Measurements from ENCODE around the gene ZNF511.

ZNF511 gene

DNA sequence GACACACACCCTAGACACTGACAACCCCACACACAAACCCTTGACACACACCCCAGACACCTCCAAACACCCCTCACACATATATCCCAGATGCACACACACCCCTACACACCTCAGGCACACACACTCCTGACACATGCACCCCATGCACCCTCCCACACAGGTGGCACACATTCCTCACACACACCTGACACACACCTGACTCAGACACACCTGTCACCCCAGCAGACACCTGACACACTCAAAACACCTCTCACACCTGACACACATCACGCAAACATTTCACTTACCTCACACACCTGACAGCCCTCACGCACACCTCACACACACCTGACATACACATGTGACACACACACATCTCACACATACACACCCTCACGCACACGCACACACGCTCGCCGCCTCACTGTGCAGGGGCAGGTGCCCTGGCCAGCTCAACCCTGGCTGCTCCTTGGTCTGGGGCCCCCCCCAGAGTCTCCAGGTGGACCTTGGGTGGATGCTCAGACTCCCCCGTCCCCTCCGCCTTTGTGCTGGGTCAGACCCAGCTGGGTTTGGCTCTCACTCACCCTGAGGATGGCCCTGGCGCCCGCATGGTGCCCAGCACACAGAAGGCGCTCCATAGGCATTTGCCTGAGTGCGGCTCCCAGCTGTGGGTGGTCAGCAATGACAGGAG is 31.1 kb downstream of the ZNF511 start:
- no peak overlapping the region for H3K9ac ChIP-seq
- H3K4me2 ChIP-seq: no peak overlapping the region
- no peak for TF ChIP-seq Cebpa-rat (IDR thresholded peaks at IDR 0.05)
- H3K9me3 ChIP-seq: peaks cover 44% of the 10 kb centered on the region
- H4K20me1 ChIP-seq: no peaks in the 10 kb centered on the region
- no peak overlapping the region for H3K27ac ChIP-seq
- peaks cover 30% of the 10 kb centered on the region for H3K4me1 ChIP-seq
- H3K36me3 ChIP-seq: no peaks in the 10 kb centered on the region
- peaks cover 36% of the 10 kb centered on the region for H3K27me3 ChIP-seq
- H3K4me3 ChIP-seq: no peak overlapping the region

GRCh38 chr10:133341983-133342382 is 33.3 kb downstream of the ZNF511 start:
- no peak overlapping the region for H3K4me2 ChIP-seq
- peaks cover 15% of the 10 kb centered on the region for H3K27me3 ChIP-seq
- H3K9ac ChIP-seq: no peak overlapping the region
- no peaks in the 10 kb centered on the region for H3K36me3 ChIP-seq
- no peak for TF ChIP-seq Cebpa-rat (IDR thresholded peaks at IDR 0.05)
- no peak overlapping the region for H3K4me3 ChIP-seq
- H3K9me3 ChIP-seq: peaks cover 33% of the 10 kb centered on the region
- H3K4me1 ChIP-seq: peaks cover 21% of the 10 kb centered on the region
- no peaks in the 10 kb centered on the region for H4K20me1 ChIP-seq
- no peak overlapping the region for H3K27ac ChIP-seq

GRCh38 chr10:133342942-133343341 is 34.2 kb downstream of the ZNF511 start:
- Histone ChIP-seq H3K4me2 (no peak overlapping the region), H3K9ac (no peak overlapping the region), H3K27ac (no peak overlapping the region), H3K9me3 (peaks cover 24% of the 10 kb centered on the region), H3K4me3 (no peak overlapping the region), H3K27me3 (peaks cover 5% of the 10 kb centered on the region), H3K36me3 (no peaks in the 10 kb centered on the region), H3K4me1 (peaks cover 17% of the 10 kb centered on the region), H4K20me1 (no peaks in the 10 kb centered on the region)
- no peak for TF ChIP-seq Cebpa-rat (IDR thresholded peaks at IDR 0.05)

- H3K4me1 ChIP-seq: peaks cover 17% of the 10 kb centered on the region
- H3K9ac ChIP-seq: no peak overlapping the region
- no peaks in the 10 kb centered on the region for H4K20me1 ChIP-seq
- no peaks in the 10 kb centered on the region for H3K27me3 ChIP-seq
- peaks cover 18% of the 10 kb centered on the region for H3K9me3 ChIP-seq
- TF ChIP-seq Cebpa-rat (IDR thresholded peaks at IDR 0.05): no peak
- no peak overlapping the region for H3K27ac ChIP-seq
- no peak overlapping the region for H3K4me3 ChIP-seq
- no peaks in the 10 kb centered on the region for H3K36me3 ChIP-seq
- no peak overlapping the region for H3K4me2 ChIP-seq
Observed at GRCh38 chr10:133343558-133343957, 34.8 kb downstream of the ZNF511 start.

- Histone ChIP-seq H3K27ac (no peak overlapping the region), H3K4me1 (peaks cover 17% of the 10 kb centered on the region), H3K36me3 (no peaks in the 10 kb centered on the region), H3K9ac (no peak overlapping the region), H3K27me3 (no peaks in the 10 kb centered on the region), H3K4me3 (no peak overlapping the region), H4K20me1 (no peaks in the 10 kb centered on the region), H3K4me2 (no peak overlapping the region), H3K9me3 (peaks cover 11% of the 10 kb centered on the region)
- no peak for TF ChIP-seq Cebpa-rat (IDR thresholded peaks at IDR 0.05)
Observed at GRCh38 chr10:133344236-133344635, 35.5 kb downstream of the ZNF511 start.

- Histone ChIP-seq H4K20me1 (no peaks in the 10 kb centered on the region), H3K27ac (no peak overlapping the region), H3K4me1 (peaks cover 22% of the 10 kb centered on the region), H3K27me3 (no peaks in the 10 kb centered on the region), H3K4me2 (no peak overlapping the region), H3K9ac (no peak overlapping the region), H3K36me3 (no peaks in the 10 kb centered on the region), H3K4me3 (no peak overlapping the region), H3K9me3 (peaks cover 10% of the 10 kb centered on the region)
- TF ChIP-seq Cebpa-rat (IDR thresholded peaks at IDR 0.05): no peak
Observed at GRCh38 chr10:133346413-133346812, 37.7 kb downstream of the ZNF511 start.

- Histone ChIP-seq H3K9ac (no peak overlapping the region), H3K9me3 (peaks cover 10% of the 10 kb centered on the region), H3K36me3 (no peaks in the 10 kb centered on the region), H3K4me3 (no peak overlapping the region), H3K4me1 (peaks cover 30% of the 10 kb centered on the region), H3K27ac (no peak overlapping the region), H3K4me2 (no peak overlapping the region), H3K27me3 (no peaks in the 10 kb centered on the region), H4K20me1 (peaks cover 4% of the 10 kb centered on the region; the same call in 1 of the 2 replicates)
- no peak for TF ChIP-seq Cebpa-rat (IDR thresholded peaks at IDR 0.05)
Observed at GRCh38 chr10:133347710-133348517, 39.2 kb downstream of the ZNF511 start.

GRCh38 chr10:133349160-133349568 is 40.5 kb downstream of the ZNF511 start:
- Histone ChIP-seq H3K9me3 (peaks cover 10% of the 10 kb centered on the region), H3K27me3 (no peaks in the 10 kb centered on the region), H3K4me1 (peaks cover 33% of the 10 kb centered on the region), H3K36me3 (peaks cover 3% of the 10 kb centered on the region; the same call in 1 of the 2 replicates), H3K27ac (no peak overlapping the region), H3K9ac (no peak overlapping the region), H3K4me2 (no peak overlapping the region), H3K4me3 (no peak overlapping the region), H4K20me1 (peaks cover 15% of the 10 kb centered on the region)
- TF ChIP-seq Cebpa-rat (IDR thresholded peaks at IDR 0.05): no peak

- Histone ChIP-seq H3K4me1 (peaks cover 33% of the 10 kb centered on the region), H3K27me3 (no peaks in the 10 kb centered on the region), H4K20me1 (peaks cover 19% of the 10 kb centered on the region), H3K9me3 (peaks cover 10% of the 10 kb centered on the region), H3K4me3 (no peak overlapping the region), H3K4me2 (no peak overlapping the region), H3K36me3 (peaks cover 7% of the 10 kb centered on the region), H3K27ac (no peak overlapping the region), H3K9ac (no peak overlapping the region)
- no peak for TF ChIP-seq Cebpa-rat (IDR thresholded peaks at IDR 0.05)
Observed at GRCh38 chr10:133349577-133350011, 40.9 kb downstream of the ZNF511 start.

DNA sequence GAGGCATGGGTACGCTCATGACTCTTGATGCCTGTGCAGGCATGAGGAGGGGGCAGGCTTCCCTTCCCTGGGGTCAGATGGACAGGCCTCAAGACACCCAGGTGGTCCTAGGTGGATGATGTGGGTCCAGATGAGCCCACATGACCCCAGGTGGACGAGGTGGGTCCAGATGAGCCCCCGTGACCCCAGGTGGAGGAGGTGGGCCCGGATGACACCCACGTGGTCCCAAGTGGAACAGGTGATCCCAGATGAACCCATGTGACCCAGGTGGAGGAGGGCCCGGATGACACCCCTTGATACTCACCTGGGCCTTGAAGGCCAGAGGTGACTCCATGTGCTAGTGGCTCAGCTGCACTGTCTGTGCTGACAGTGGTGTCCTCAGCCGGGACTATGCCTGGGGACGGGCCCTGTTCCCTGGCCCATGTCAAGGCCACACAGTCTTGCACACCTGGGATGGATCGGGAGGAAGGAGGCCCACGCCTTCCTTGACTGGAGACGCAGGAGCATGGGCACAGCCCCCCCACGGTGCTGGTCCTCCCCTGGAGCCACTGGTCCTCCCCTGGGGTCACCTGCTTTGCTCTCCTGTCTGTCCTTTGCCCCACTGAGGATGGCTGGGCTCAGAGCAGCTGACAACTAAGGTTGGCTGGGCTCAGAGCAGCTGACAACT is 41.7 kb downstream of the ZNF511 start:
- TF ChIP-seq Cebpa-rat (IDR thresholded peaks at IDR 0.05): no peak

More for the DNA sequence above, 41.7 kb downstream of the ZNF511 start:
- H4K20me1 ChIP-seq: peaks cover 28% of the 10 kb centered on the region
- no peak overlapping the region for H3K4me2 ChIP-seq
- H3K9ac ChIP-seq: no peak overlapping the region
- H3K27me3 ChIP-seq: no peaks in the 10 kb centered on the region
- peaks cover 40% of the 10 kb centered on the region for H3K4me1 ChIP-seq
- no peak overlapping the region for H3K27ac ChIP-seq
- H3K9me3 ChIP-seq: peaks cover 7% of the 10 kb centered on the region
- H3K36me3 ChIP-seq: peaks cover 15% of the 10 kb centered on the region
- H3K4me3 ChIP-seq: no peak overlapping the region
